Left ventricle myocardium inferior (tissue), 1 donor: Measurements from ENCODE around the gene TMEM121B. TPM values are rescaled to one million over a fixed set of nuclear protein-coding genes. Genes with fewer than 3 reads are reported as not detected.
A peak's percentile ranks its signal among the peaks of the same experiment; 100 is the strongest.

Experiments used
- DNase-seq: peaks from one replicate; pipeline ENCODE4 v3.0.0-alpha.2; 2020
- H3K27ac ChIP-seq: fragments of 200-600 bp; replicated peaks from 2 replicates; pipeline ENCODE4 v1.8.0; 2021
- H3K27me3 ChIP-seq: fragments of 200-600 bp; 2 replicates; pipeline ENCODE4 v1.8.0; 2021; ENCODE audit warnings: low read depth
- H3K36me3 ChIP-seq: fragments of 200-600 bp; 2 replicates; pipeline ENCODE4 v1.8.0; 2021
- H3K4me1 ChIP-seq: fragments of 200-600 bp; 2 replicates; pipeline ENCODE4 v1.8.0; 2021
- H3K4me3 ChIP-seq: fragments of 200-600 bp; 2 replicates; pipeline ENCODE4 v1.8.0; 2021; ENCODE audit warnings: mild to moderate bottlenecking, moderate library complexity
- H3K9me3 ChIP-seq: fragments of 200-600 bp; replicated peaks from 2 replicates; pipeline ENCODE4 v1.8.0; 2021
- intact Hi-C: fragments of 100-400 bp; cut with micrococcal nuclease; formaldehyde crosslinking; loops from one replicate; pipeline ENCODE4 v1.11.0; 2022
- total RNA-seq: library from RNA; stranded (reverse); fragmentation: NEBNext Ultra II Directional; extraction: Animal tissue kit (Norgen Biotek cat#: 25700); gene quantifications from one replicate; pipeline ENCODE4 v1.2.1, GENCODE V29; 2021
- TF ChIP-seq, protein P1 (sequence below): fragments of 200-600 bp; IDR thresholded peaks from 2 replicates; pipeline ENCODE4 v1.8.0; 2021; ENCODE audit warnings: antibody characterized with exemption, mild to moderate bottlenecking, borderline replicate concordance
- donor health status: DM: no; HTN: yes; CAD: no; lungs with severe emphysema.

The TMEM121B gene
- total RNA-seq, 1 donor from 2014 or later, result 1.5 TPM

DNA sequence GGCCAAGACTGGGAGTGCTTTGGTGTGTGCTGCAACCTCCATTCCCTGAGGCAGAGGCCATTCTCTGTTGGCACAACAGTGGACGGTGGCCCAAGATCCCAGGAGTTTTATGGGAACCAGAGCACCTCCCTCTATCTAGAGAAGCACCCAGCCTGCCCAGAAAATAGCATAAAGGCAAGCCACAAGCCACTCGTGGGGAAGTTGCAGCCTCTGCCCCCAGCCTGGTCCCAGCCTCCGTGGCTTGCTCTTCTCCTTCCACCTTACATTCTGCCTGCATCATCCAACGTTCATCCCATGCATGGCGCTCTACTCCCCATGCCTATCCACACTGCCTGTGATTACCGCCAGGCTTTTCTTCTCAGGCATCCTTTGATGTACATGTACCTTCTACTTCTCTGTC is 20.5 kb downstream of the TMEM121B start:
- H3K27me3 ChIP-seq, result no peaks in the 10 kb centered on the region
- peaks cover 79% of the 10 kb centered on the region for H3K36me3 ChIP-seq
- H3K4me1 ChIP-seq, result no peaks in the 10 kb centered on the region
- DNase-seq, result no peak
- H3K4me3 ChIP-seq, result no peak overlapping the region
- H3K27ac ChIP-seq, result no peak overlapping the region
- intact Hi-C loops, result no loop called here
- H3K9me3 ChIP-seq, result no peaks in the 10 kb centered on the region
- TF ChIP-seq, protein P1, sequence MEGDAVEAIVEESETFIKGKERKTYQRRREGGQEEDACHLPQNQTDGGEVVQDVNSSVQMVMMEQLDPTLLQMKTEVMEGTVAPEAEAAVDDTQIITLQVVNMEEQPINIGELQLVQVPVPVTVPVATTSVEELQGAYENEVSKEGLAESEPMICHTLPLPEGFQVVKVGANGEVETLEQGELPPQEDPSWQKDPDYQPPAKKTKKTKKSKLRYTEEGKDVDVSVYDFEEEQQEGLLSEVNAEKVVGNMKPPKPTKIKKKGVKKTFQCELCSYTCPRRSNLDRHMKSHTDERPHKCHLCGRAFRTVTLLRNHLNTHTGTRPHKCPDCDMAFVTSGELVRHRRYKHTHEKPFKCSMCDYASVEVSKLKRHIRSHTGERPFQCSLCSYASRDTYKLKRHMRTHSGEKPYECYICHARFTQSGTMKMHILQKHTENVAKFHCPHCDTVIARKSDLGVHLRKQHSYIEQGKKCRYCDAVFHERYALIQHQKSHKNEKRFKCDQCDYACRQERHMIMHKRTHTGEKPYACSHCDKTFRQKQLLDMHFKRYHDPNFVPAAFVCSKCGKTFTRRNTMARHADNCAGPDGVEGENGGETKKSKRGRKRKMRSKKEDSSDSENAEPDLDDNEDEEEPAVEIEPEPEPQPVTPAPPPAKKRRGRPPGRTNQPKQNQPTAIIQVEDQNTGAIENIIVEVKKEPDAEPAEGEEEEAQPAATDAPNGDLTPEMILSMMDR, result no peak

DNA sequence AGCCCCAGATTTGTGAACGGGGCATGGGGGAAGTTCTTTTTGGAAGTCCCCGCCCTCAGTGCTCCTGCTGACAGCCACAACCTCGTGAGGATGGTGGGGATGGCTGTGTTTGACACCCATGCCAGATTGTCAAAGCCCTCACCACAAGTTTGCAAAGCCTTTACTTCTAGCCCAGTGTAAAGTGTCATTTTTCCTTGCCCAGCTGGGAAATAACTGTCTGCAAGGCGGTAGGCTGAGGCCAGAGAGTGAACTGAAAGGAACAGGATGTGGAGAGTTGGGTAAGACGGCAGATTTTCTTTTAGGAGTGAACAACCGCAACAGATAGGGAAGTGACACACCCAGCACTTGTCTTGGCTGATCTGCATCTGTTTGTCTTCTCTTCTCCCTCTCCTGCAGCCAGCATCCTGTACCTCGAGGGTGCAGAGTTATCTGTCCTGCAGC is 22.8 kb downstream of the TMEM121B start:
- Histone ChIP-seq H3K4me3 (no peak overlapping the region), H3K36me3 (peaks cover 65% of the 10 kb centered on the region), H3K27me3 (no peaks in the 10 kb centered on the region), H3K4me1 (no peaks in the 10 kb centered on the region), H3K9me3 (no peaks in the 10 kb centered on the region), H3K27ac (no peak overlapping the region)
- no peak for DNase-seq
- TF ChIP-seq, protein P1, result no peak
- intact Hi-C loops, result loop anchor here (10.0 kb wide), 1 partner anchor 46 kb away; no protein-coding TSS in a partner anchor

DNA sequence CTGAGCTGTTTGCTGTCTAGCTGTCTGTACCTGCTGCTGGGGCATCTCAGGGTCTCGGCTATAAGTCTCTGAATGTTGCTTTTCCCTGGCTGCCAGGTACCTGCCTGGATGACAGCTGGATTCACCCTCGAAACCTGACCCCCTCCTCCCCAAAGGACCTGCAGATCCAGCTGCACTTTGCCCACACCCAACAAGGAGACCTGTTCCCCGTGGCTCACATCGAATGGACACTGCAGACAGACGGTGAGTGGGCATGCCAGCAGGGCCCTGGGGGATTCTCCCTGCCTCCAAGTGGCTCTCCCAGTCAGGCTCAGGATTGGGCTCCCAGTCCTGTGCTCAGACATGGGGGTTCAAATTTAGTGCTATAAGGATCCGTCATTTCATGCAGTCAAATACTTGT is 23.5 kb downstream of the TMEM121B start:
- Histone ChIP-seq H3K9me3 (no peaks in the 10 kb centered on the region), H3K4me3 (no peak overlapping the region), H3K4me1 (no peaks in the 10 kb centered on the region), H3K36me3 (peaks cover 58% of the 10 kb centered on the region), H3K27me3 (no peaks in the 10 kb centered on the region), H3K27ac (peak overlapping the region; percentile 24)
- TF ChIP-seq, protein P1, result no peak
- no peak for DNase-seq
- intact Hi-C loops, result loop anchor here (10.0 kb wide), 1 partner anchor 47 kb away; no protein-coding TSS in a partner anchor

DNA sequence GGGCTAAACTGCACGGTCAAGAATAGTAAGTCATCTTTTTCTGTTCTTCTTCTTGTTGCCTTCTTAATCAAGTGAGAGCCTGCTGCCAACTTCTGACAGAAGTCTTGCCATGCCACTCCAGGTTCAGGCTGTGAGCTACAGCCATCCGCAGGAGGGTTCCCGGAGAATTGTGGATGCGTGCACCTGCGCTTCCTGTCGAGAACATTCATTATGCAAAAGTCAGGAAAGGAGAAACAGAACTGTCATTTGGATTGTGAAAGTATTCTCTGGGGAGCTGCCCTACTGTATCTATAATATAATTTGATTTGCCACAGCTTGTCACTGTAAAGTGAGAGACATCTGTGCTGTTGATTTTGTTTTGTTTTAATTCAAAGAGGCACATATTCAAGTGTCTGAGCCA is 24.1 kb downstream of the TMEM121B start:
- Histone ChIP-seq H3K36me3 (peaks cover 52% of the 10 kb centered on the region), H3K9me3 (no peaks in the 10 kb centered on the region), H3K27ac (no peak overlapping the region), H3K4me3 (no peak overlapping the region), H3K27me3 (no peaks in the 10 kb centered on the region), H3K4me1 (no peaks in the 10 kb centered on the region)
- no peak for DNase-seq
- TF ChIP-seq, protein P1, result no peak
- intact Hi-C loops, result loop anchor here (10.0 kb wide), 1 partner anchor 48 kb away; no protein-coding TSS in a partner anchor

DNA sequence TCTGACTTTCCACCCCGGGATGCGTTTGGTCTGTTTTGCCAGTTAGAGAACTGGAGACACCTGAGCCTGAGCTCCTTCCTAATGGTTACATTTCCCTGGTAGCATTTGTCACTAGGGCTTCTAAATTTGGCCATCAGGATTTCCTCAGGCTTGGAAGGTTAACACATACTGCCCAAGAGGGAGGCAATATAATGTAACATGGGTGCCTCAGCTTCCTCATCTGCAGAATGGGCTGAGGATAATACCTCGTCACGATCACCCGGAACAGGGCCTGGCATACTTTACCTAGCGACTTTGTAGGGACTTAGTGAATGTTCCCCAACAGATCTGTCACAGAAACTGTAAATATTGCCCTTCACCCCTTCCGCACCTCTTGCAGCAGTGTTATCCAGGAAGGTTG is 25.1 kb downstream of the TMEM121B start:
- no peak overlapping the region for H3K4me3 ChIP-seq
- H3K36me3 ChIP-seq, result peaks cover 42% of the 10 kb centered on the region
- H3K27ac ChIP-seq, result no peak overlapping the region
- H3K4me1 ChIP-seq, result no peaks in the 10 kb centered on the region
- DNase-seq, result no peak
- H3K27me3 ChIP-seq, result no peaks in the 10 kb centered on the region
- H3K9me3 ChIP-seq, result no peaks in the 10 kb centered on the region
- TF ChIP-seq, protein P1, result no peak
- intact Hi-C loops, result loop anchor here (10.0 kb wide), 1 partner anchor 49 kb away; no protein-coding TSS in a partner anchor
